WI38 (cell line): ENCODE measurements around the gene GALNT17.

ENCODE experiments used
- H3K4me3 ChIP-seq: 2 replicates; pipeline ENCODE4 v1.5.1; 2011; ENCODE audit warnings: low read depth, mild to moderate bottlenecking, control low read depth, low read length
- CTCF ChIP-seq: IDR thresholded peaks from 2 replicates; pipeline ENCODE4 v1.5.1; 2012; ENCODE audit warnings: low read depth, mild to moderate bottlenecking, control low read depth, low read length

Gene GALNT17

GRCh38 chr7:71668572-71668971 is 536.6 kb downstream of the GALNT17 start:
- H3K4me3 ChIP-seq, result no peak overlapping the region
- no peak for TF ChIP-seq CTCF

DNA sequence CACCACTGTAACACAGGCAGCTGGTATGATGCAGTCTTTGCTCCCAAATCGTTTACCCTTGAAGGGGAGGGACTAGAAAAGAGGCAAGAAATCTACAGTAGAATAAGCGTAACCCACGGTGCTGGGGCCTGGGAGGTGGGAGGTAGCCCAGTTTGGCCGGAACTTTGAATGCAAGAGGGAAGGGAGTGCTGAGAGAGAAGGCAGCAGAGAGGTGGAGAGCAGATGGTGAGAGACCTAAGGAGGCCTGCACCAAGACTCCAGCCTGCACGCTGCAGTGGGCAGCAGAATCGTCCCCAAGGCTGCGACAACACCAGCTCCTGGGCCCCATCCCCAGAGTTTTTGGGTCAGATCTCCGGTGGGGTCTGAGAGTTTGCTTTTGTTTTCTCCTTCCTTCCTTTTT is 547.5 kb downstream of the GALNT17 start:
- no peak for TF ChIP-seq CTCF
- H3K4me3 ChIP-seq, result no peak overlapping the region

- no peak for TF ChIP-seq CTCF
- no peak overlapping the region for H3K4me3 ChIP-seq
Measured at GRCh38 chr7:71682181-71682580, 550.2 kb downstream of the GALNT17 start.

DNA sequence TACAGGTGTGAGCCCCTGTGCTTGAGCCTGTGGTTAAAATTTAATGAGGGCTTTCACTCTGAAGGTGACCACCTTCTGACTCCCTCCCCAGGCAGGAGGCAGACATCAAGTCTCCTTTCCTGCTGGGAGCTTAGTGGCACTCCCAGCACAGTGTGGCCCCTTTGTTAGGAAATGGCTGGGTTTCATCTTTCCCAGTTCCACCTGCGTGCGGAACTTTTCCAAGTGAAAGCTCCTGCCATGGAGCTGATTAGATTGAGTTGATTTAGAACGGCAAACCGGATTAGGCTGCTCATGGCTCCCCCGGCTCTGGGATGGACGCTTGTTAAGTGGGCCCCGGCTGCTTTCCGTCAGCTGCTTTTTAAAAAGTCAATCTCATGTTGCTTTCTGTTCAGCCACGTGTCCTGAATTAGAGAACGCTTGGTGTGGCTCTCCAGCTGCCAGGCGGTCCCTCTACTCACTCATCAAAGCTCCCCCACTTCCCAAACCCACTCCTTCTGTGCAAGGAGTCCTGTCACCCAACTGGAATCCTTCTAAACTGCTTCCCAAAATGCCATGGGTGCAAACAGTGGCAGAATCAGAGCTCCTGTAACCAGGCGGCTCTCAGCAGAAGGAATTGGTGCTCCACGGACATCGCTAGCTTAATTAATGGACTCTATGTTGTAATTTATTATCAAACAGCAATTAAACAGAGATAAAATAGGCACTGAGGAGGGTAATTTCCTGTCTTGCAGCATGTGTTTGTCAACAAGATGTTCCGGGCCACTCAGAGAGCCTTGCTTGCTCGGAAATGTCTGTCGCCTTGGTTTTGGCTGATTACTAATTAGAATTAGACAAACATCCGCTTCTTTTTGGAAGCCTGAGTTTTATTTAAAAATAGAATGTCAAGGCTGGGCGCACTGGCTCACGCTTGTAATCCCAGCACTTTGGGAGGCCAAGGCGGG is 551.2 kb downstream of the GALNT17 start:
- H3K4me3 ChIP-seq, result no peak overlapping the region
- no peak for TF ChIP-seq CTCF

DNA sequence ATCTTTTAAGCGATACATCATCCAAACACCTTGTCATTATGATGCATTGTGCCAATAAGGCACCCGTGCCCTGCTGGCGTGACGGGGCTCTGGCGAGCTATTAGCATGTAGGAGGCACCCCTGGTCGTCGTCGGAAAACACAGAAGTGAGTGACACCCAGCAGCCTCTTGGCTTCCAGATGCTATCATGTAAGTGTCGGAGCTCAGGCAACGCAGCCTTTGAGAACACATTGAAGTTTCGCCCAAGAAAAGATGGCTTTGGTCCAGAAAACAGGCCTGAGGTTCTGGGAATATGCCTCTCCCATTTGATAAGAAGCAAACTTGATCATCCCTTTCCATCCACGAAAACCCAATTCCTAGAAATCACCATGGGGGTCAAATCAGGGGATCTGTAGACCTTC is 555.3 kb downstream of the GALNT17 start:
- no peak for TF ChIP-seq CTCF
- H3K4me3 ChIP-seq, result no peak overlapping the region

DNA sequence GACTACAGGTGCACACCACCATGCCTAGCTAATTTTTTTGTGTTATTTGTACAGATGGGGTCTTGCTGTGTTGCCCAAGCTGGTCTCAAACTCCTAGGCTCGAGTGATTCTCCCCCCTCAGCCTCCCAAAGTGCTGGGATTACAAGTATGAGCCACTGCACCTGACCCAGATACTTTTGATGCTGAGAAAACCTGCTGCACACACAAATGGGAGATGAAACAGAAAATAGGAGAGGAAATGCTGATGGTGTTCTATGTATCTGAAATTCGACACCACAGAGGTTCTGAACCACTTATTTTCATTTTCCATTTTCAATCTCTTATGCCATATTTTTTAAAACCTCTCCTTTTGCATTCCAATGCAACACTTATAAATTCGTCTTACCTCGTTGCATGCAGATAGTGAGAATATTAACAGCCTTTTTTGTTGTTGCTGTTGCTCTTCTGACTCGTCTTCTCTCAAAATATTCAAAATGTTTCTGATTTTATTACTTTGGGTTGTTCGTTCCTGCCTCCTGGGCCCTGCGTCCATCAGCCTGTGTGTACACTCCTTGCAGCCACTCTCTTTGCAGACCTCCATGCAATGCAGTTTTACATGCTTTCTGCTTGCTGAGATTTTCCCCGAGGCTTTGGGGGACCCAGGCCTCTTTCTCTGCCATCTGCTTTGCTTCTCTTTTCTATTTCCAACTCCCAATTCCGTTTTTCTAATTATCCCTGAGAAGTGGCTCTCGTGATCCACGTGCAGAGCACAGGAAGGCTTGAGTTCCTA is 556.1 kb downstream of the GALNT17 start:
- H3K4me3 ChIP-seq, result no peak overlapping the region
- no peak for TF ChIP-seq CTCF

- no peak overlapping the region for H3K4me3 ChIP-seq
- TF ChIP-seq CTCF, result no peak
Measured at GRCh38 chr7:71691538-71691937, 559.6 kb downstream of the GALNT17 start.
